NOMO-1 treated with DMSO at 0.1 percent for 48 hours (cell line): ENCODE data around the gene WSB1.

ENCODE experiments used
- DNase-seq: peaks from one replicate; lab custom pipeline; 2025; ENCODE audit not compliant: unreplicated experiment; lab: John Stamatoyannopoulos, UW

WSB1 gene

GRCh38 chr17:27354491-27355081 is 60.7 kb downstream of the WSB1 start:
- DNase-seq: peak; percentile 35

GRCh38 chr17:27355419-27355818 is 61.5 kb downstream of the WSB1 start:
- DNase-seq: no peak

- DNase-seq: no peak
Observed at GRCh38 chr17:27356091-27356705, 62.3 kb downstream of the WSB1 start.

- no peak for DNase-seq
Observed at GRCh38 chr17:27357236-27357635, 63.3 kb downstream of the WSB1 start.

GRCh38 chr17:27360507-27360906 is 66.6 kb downstream of the WSB1 start:
- no peak for DNase-seq

- no peak for DNase-seq
Observed at GRCh38 chr17:27361695-27362094, 67.8 kb downstream of the WSB1 start.

GRCh38 chr17:27362503-27362902 is 68.6 kb downstream of the WSB1 start:
- no peak for DNase-seq

GRCh38 chr17:27362909-27363308 is 69.0 kb downstream of the WSB1 start:
- no peak for DNase-seq

GRCh38 chr17:27363326-27363725 is 69.4 kb downstream of the WSB1 start:
- DNase-seq: no peak
